Ishikawa (cell line): Measurements from ENCODE around the gene C10orf88.

Experiments used
- CEBPB ChIP-seq: IDR thresholded peaks from 2 replicates; pipeline ENCODE4 v1.6.1; 2012
- CREB1 ChIP-seq: IDR thresholded peaks from 2 replicates; pipeline ENCODE4 v1.6.1; 2012; ENCODE audit warnings: low read depth
- EGR1 ChIP-seq: IDR thresholded peaks from 2 replicates; pipeline ENCODE4 v1.6.1; 2012
- EP300 ChIP-seq: IDR thresholded peaks from 2 replicates; pipeline ENCODE4 v1.6.1; 2012; ENCODE audit warnings: borderline replicate concordance
- FOXM1 ChIP-seq: IDR thresholded peaks from 2 replicates; pipeline ENCODE4 v1.6.1; 2012; ENCODE audit warnings: low read depth, borderline replicate concordance
- NFIC ChIP-seq: IDR thresholded peaks from 2 replicates; pipeline ENCODE4 v1.6.1; 2012
- RAD21 ChIP-seq: IDR thresholded peaks from 2 replicates; pipeline ENCODE4 v1.6.1; 2012; ENCODE audit warnings: low read depth
- TAF1 ChIP-seq: IDR thresholded peaks from 2 replicates; pipeline ENCODE4 v1.6.1; 2012; ENCODE audit warnings: low read depth, mild to moderate bottlenecking
- TCF12 ChIP-seq: IDR thresholded peaks from 2 replicates; pipeline ENCODE4 v1.6.1; 2012; ENCODE audit warnings: low read depth
- TEAD4 ChIP-seq: IDR thresholded peaks from 2 replicates; pipeline ENCODE4 v1.6.1; 2012
- YY1 ChIP-seq: IDR thresholded peaks from 2 replicates; pipeline ENCODE4 v1.6.1; 2012; ENCODE audit warnings: low read depth
- ZBTB7A ChIP-seq: IDR thresholded peaks from 2 replicates; pipeline ENCODE4 v1.6.1; 2012; ENCODE audit warnings: low read depth
- TF ChIP-seq, protein P1 (sequence below): IDR thresholded peaks from 2 replicates; pipeline ENCODE4 v1.6.1; 2012
- TF ChIP-seq, protein P2 (sequence below): IDR thresholded peaks from 2 replicates; pipeline ENCODE4 v1.6.1; 2012; ENCODE audit warnings: low read depth, mild to moderate bottlenecking
- TF ChIP-seq, protein P3 (sequence below): IDR thresholded peaks from 2 replicates; pipeline ENCODE4 v1.6.1; 2012

C10orf88 gene

DNA sequence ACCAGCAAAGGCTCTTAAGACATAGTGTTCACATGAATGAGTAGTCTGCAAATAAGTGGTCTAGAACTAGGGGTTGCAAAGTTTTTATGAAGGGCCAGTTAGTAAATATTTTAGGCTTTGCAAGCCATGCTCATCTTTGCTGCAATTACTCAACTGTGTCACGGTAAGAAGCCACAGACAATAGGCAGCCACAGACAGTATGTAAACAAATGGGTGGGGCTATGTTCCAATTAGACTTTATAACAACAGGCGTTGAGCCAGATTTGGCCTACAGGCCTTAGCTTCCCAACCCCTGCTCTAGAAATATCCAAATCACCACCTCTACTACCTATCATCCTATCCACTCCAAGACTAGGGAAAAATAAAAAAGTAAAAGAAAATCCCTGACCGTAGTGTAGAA lies 45.3 kb upstream of the C10orf88 start:
- TF ChIP-seq TEAD4: no peak
- TF ChIP-seq, protein P1, sequence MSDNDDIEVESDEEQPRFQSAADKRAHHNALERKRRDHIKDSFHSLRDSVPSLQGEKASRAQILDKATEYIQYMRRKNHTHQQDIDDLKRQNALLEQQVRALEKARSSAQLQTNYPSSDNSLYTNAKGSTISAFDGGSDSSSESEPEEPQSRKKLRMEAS: 0 out of 2 replicates have a peak, but pooled peaks have one; percentile 17
- peak; percentile 26; the same call in 1 of the 2 replicates for TF ChIP-seq NFIC
- TF ChIP-seq TCF12: no peak
- TF ChIP-seq CEBPB: 0 out of 2 replicates have a peak, but pooled peaks have one; percentile 33

DNA sequence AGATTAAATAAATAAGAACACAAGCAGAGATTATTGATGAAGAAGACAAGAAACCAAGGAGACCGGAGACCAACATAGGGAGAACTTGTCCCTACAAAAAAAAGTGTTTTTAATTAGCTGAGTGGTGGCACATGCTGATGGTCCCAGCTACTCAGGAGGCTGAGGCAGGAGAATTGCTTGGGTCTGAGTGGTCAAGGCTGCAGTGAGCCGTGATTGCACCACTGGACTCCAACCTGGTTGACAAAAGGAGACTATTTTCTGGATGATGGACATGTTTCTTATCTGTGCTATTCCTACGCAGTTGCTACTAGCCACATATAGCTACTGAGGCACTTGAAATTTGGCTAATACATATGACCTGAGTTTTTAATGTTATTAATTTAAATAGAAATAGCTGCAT lies 44.9 kb upstream of the C10orf88 start:
- no peak for TF ChIP-seq FOXM1
- no peak for TF ChIP-seq TCF12
- no peak for TF ChIP-seq RAD21
- TF ChIP-seq EP300: no peak
- TF ChIP-seq, protein P2, sequence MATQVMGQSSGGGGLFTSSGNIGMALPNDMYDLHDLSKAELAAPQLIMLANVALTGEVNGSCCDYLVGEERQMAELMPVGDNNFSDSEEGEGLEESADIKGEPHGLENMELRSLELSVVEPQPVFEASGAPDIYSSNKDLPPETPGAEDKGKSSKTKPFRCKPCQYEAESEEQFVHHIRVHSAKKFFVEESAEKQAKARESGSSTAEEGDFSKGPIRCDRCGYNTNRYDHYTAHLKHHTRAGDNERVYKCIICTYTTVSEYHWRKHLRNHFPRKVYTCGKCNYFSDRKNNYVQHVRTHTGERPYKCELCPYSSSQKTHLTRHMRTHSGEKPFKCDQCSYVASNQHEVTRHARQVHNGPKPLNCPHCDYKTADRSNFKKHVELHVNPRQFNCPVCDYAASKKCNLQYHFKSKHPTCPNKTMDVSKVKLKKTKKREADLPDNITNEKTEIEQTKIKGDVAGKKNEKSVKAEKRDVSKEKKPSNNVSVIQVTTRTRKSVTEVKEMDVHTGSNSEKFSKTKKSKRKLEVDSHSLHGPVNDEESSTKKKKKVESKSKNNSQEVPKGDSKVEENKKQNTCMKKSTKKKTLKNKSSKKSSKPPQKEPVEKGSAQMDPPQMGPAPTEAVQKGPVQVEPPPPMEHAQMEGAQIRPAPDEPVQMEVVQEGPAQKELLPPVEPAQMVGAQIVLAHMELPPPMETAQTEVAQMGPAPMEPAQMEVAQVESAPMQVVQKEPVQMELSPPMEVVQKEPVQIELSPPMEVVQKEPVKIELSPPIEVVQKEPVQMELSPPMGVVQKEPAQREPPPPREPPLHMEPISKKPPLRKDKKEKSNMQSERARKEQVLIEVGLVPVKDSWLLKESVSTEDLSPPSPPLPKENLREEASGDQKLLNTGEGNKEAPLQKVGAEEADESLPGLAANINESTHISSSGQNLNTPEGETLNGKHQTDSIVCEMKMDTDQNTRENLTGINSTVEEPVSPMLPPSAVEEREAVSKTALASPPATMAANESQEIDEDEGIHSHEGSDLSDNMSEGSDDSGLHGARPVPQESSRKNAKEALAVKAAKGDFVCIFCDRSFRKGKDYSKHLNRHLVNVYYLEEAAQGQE: no peak
- TF ChIP-seq EGR1: no peak
- no peak for TF ChIP-seq TEAD4
- TF ChIP-seq CEBPB: no peak

DNA sequence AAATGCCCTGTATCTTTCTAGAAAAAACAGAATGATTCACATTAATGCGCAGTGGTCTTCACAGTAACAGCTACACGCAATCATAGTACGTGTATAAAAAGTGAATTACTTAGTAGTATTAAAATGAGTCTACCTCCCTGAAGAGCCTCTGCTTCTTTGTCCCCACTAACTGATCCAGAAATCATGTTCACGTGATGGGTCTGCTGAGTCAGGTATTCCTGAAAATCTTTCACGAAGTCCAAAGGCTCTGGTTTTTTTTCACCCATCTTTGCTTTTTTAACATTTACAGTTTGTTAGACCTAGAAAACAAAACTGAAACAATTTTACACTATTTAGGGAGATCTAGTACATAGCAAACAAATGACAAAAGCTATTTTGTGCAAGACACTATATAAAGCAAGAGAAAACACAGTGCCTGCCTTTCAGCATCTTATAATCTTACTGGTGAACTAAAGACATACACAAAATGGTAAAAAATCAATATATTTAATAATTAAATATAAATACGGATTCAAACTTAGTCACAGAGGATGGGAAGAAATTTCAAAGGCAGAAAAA lies 44.4 kb upstream of the C10orf88 start:
- TF ChIP-seq NFIC (no peak), YY1 (no peak), CREB1 (no peak), ZBTB7A (no peak), FOXM1 (no peak), TAF1 (no peak), EGR1 (no peak), TCF12 (no peak), EP300 (no peak), TEAD4 (no peak), RAD21 (no peak), CEBPB (no peak)
- TF ChIP-seq, protein P3, sequence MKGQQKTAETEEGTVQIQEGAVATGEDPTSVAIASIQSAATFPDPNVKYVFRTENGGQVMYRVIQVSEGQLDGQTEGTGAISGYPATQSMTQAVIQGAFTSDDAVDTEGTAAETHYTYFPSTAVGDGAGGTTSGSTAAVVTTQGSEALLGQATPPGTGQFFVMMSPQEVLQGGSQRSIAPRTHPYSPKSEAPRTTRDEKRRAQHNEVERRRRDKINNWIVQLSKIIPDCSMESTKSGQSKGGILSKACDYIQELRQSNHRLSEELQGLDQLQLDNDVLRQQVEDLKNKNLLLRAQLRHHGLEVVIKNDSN: no peak
- TF ChIP-seq, protein P1: no peak
- TF ChIP-seq, protein P2: no peak

DNA sequence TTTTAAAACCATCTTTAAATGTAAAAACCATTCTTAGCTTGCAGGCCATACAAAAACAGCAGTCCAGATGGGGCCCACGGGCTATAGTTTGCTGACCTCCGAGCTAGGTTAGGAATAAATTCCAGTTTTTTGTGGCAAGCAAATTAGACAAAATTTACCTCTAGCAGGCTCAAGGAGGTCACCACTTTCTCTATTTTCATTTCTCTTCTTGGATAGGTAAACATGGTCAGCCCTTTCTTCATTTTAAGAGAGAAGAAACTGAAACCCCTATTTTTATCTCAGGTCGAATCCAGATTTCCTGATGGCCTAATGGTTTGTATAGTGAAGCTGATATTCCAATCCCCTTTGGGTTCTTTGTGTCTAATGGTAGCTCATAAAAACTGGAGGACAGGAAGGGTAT lies 43.8 kb upstream of the C10orf88 start:
- TF ChIP-seq, protein P1: no peak

DNA sequence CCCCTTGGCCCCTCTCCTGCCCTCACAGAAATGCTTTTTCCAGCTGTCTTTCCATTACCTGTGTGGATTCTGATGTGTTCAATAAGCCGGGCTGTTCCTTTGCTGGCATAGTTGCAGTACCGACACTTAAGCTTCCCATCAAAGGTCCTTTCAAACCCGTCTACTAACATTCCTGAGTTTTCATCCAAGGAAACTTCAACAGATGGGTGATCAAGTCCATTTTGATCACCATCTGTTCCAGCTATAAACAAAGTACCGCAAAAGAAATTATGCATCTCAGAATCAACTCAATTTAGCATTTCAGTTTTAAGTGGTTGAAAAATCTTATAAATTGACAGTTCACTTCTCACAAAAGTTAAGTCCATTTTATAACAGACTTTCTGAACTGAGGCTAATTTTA lies 41.9 kb upstream of the C10orf88 start:
- TF ChIP-seq, protein P3: no peak
- TF ChIP-seq, protein P1: no peak
- TF ChIP-seq TCF12 (no peak), ZBTB7A (no peak), CREB1 (no peak), YY1 (no peak), FOXM1 (no peak)

DNA sequence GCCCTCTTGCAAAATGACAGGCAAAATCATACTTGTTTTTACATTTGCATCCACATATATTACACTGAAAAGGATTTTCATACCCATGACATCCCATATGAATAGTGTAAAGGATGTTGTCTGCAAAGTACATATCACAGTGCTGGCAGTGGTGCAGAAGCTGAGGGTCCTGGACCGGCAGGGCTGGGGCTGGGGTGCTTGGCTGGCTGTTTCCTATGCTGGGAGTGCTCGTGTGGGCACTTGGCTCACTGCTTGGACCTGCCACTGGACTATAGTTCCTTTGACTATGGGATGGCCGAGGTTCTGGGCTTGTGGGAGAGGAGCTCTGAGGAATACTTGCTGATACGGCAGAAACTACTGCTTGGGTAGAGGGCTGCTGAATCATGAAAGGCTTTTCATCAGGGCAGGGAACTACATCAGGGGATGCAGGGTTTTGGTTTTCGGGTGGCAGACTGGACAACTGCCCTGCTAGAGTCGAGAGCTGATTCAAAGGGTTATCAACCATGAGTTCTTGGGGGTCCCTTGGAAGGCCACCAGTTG lies 39.8 kb upstream of the C10orf88 start:
- TF ChIP-seq YY1: no peak
- no peak for TF ChIP-seq FOXM1
- TF ChIP-seq, protein P3: no peak
- TF ChIP-seq TCF12: no peak
- TF ChIP-seq TEAD4: no peak
- TF ChIP-seq CREB1: no peak
- TF ChIP-seq, protein P1: no peak
- no peak for TF ChIP-seq EGR1
- TF ChIP-seq ZBTB7A: no peak
- TF ChIP-seq EP300: no peak
- no peak for TF ChIP-seq NFIC
